Measurements from ENCODE around the gene SLC12A7. TPM values are rescaled to one million over a fixed set of nuclear protein-coding genes. Genes with fewer than 3 reads are reported as not detected.
"Not testable (repeated sequence)": the region's sequence is repeated elsewhere in the genome, so short reads cannot be mapped to it uniquely, and the experiment has no call there.

Gene SLC12A7
- total and polyA plus RNA-seq, 7 donors: 7.2 to 54.3 (median 16.8) TPM

GRCh38 chr5:1063661-1064382 is 48.0 kb downstream of the SLC12A7 start:
- H3K27me3 ChIP-seq: no peaks in the 10 kb centered on the region
- no peak overlapping the region for H3K4me3 ChIP-seq
- H3K4me1 ChIP-seq: no peaks in the 10 kb centered on the region
- no peak for DNase-seq
- no peaks in the 10 kb centered on the region for H3K9me3 ChIP-seq
- H3K36me3 ChIP-seq: peaks cover 10 to 71% (median 32%) of the 10 kb centered on the region in 4 donors
- intact Hi-C loops (cut with DNase I): no loop called here
- WGBS, 2 donors: 90 to 94% methylated on average over 56 of the region's 56 CpGs
- H3K27ac ChIP-seq: no peak overlapping the region
- TF ChIP-seq EP300 (IDR thresholded peaks at IDR 0.05): no peak
- no peak for TF ChIP-seq CTCF (IDR thresholded peaks at IDR 0.05)
- TF ChIP-seq POLR2A (IDR thresholded peaks at IDR 0.05): no peak
- no peak for TF ChIP-seq POLR2AphosphoS5 (IDR thresholded peaks at IDR 0.05)

- DNase-seq: no peak
- intact Hi-C loops (cut with DNase I): no loop called here
- Histone ChIP-seq H3K27ac (no peak overlapping the region), H3K27me3 (no peaks in the 10 kb centered on the region), H3K36me3 (peaks cover 8 to 72% (median 34%) of the 10 kb centered on the region in 4 donors), H3K4me3 (no peak overlapping the region), H3K9me3 (no peaks in the 10 kb centered on the region), H3K4me1 (no peaks in the 10 kb centered on the region)
- no peak for TF ChIP-seq POLR2AphosphoS5 (IDR thresholded peaks at IDR 0.05)
- no peak for TF ChIP-seq POLR2A (IDR thresholded peaks at IDR 0.05)
- no peak for TF ChIP-seq CTCF (IDR thresholded peaks at IDR 0.05)
- TF ChIP-seq EP300 (IDR thresholded peaks at IDR 0.05): no peak
- 93 to 95% methylated on average over 36 of the region's 36 CpGs for WGBS, 2 donors
Measured at GRCh38 chr5:1062761-1063568, 48.9 kb downstream of the SLC12A7 start.

GRCh38 chr5:1061916-1062315 is 49.9 kb downstream of the SLC12A7 start:
- Histone ChIP-seq H3K27ac (no peak overlapping the region), H3K36me3 (peaks cover 8 to 74% (median 39%) of the 10 kb centered on the region in 4 donors), H3K4me3 (no peak overlapping the region), H3K27me3 (no peaks in the 10 kb centered on the region), H3K9me3 (no peaks in the 10 kb centered on the region), H3K4me1 (no peaks in the 10 kb centered on the region)
- TF ChIP-seq POLR2A (IDR thresholded peaks at IDR 0.05): no peak
- 79 to 89% methylated on average over 10 of the region's 10 CpGs for WGBS, 2 donors
- intact Hi-C loops (cut with DNase I): no loop called here
- no peak for DNase-seq

- H3K4me1 ChIP-seq; H3K4me3 ChIP-seq; H3K9me3 ChIP-seq; intact Hi-C loops (cut with DNase I); DNase-seq; H3K27ac ChIP-seq; H3K27me3 ChIP-seq: not testable (repeated sequence)
- 91 to 95% methylated on average over 15 to 43 of the region's 43 CpGs for WGBS, 2 donors
- H3K36me3 ChIP-seq: peaks cover 8 to 81% (median 40%) of the 10 kb centered on the region in 4 donors
Measured at GRCh38 chr5:1061292-1061691, 50.6 kb downstream of the SLC12A7 start.

- H3K27me3 ChIP-seq: no peaks in the 10 kb centered on the region
- 80 to 88% methylated on average over 24 of the region's 24 CpGs for WGBS, 2 donors
- H3K9me3 ChIP-seq: no peaks in the 10 kb centered on the region
- intact Hi-C loops (cut with DNase I): no loop called here
- no peaks in the 10 kb centered on the region for H3K4me1 ChIP-seq
- TF ChIP-seq POLR2A (IDR thresholded peaks at IDR 0.05): no peak
- no peak for DNase-seq
- H3K36me3 ChIP-seq: peaks cover 8 to 82% (median 40%) of the 10 kb centered on the region in 4 donors
- no peak overlapping the region for H3K4me3 ChIP-seq
- H3K27ac ChIP-seq: no peak overlapping the region
Measured at GRCh38 chr5:1060535-1060981, 51.3 kb downstream of the SLC12A7 start.

- H3K27me3 ChIP-seq: no peaks in the 10 kb centered on the region
- DNase-seq: no peak
- no peak for TF ChIP-seq POLR2A (IDR thresholded peaks at IDR 0.05)
- no peak for TF ChIP-seq CTCF (IDR thresholded peaks at IDR 0.05)
- no peak for TF ChIP-seq POLR2AphosphoS5 (IDR thresholded peaks at IDR 0.05)
- no peak for TF ChIP-seq EP300 (IDR thresholded peaks at IDR 0.05)
- no peak overlapping the region for H3K27ac ChIP-seq
- no peaks in the 10 kb centered on the region for H3K4me1 ChIP-seq
- no peaks in the 10 kb centered on the region for H3K9me3 ChIP-seq
- H3K36me3 ChIP-seq: peaks cover 8 to 82% (median 40%) of the 10 kb centered on the region in 4 donors
- 84 to 90% methylated on average over 17 of the region's 17 CpGs for WGBS, 2 donors
- intact Hi-C loops (cut with DNase I): no loop called here
- no peak overlapping the region for H3K4me3 ChIP-seq
Measured at GRCh38 chr5:1059884-1060263, 52.0 kb downstream of the SLC12A7 start.

Measured in sigmoid colon (tissue), 7 donors.